ENCODE results near the gene TMEM183A.

The TMEM183A gene

DNA sequence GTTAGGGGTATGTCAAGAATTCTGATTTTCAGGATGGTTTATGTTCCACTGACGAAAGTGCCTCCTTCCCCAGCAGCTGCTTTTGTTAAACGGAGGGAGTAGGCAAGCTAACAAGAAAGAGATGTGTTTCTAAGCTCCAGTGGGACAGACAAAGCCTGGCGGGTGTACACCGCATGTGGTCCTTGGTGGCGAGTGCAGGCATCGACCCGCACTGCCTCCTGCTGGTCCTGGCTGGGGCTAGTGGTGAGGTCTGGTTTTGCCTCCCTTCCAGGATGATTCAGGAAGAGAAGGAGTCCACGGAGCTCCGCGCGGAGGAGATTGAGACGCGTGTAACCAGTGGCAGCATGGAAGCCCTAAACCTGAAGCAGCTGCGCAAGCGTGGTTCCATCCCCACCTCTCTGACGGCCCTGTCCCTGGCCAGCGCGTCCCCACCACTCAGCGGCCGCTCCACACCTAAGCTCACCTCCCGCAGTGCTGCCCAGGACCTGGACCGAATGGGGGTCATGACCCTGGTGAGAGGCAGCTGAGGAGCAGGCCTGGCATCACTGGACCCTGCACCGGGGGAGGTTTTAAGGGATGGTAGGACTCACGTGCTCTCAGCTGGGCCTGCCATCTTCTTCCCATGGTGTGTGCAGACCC is 48.1 kb downstream of the TMEM183A start:
- peaks cover 10% of the 10 kb centered on the region for H3K27me3 Mint-ChIP-seq
- H3K4me1 Mint-ChIP-seq (ENCODE audit: low read depth) = no peaks in the 10 kb centered on the region
- H3K36me3 Mint-ChIP-seq (ENCODE audit: low read depth) = no peaks in the 10 kb centered on the region
- no peaks in the 10 kb centered on the region for H3K9me3 Mint-ChIP-seq
- H3K4me3 Mint-ChIP-seq = no peak overlapping the region
- H3K27ac Mint-ChIP-seq = no peak overlapping the region

DNA sequence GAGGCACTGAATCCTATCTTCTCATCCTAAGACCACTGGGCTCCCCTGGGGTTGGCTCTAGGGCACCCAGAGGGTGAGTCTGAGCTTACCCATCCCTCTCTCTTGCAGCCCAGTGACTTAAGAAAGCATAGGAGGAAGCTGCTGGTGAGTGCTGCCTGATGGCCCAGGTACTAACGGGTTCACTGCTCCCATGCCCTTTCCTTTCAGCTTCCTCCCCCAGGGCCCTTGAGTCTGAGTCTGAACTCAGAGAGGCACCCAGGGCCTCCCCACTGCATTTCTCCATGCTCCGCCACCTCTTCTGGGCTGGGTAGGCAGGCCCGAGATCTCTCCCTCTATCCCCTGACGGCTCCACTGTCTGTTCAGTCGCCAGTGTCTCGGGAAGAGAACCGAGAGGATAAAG is 48.8 kb downstream of the TMEM183A start:
- Mint-ChIP-seq H3K27ac (no peak overlapping the region), H3K4me1 (ENCODE audit: low read depth) (no peaks in the 10 kb centered on the region), H3K27me3 (peaks cover 9% of the 10 kb centered on the region)

DNA sequence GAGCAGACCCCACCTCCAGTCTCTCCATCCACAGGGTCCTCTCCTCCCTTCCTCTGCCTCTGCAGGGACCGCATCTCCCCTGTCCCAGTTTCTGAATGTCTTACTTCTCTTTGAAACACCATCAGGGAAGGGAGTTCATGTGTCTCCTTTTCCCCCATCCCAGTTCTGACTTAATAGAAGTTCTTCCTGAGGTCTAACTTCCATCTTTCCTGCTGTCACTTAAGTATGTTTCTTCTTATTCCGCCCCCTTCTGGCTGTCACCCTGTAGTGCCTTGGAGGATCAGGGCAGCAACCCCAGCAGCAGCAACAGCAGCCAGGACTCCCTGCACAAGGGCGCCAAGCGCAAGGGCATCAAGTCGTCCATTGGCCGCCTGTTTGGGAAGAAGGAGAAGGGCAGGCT is 49.3 kb downstream of the TMEM183A start:
- Mint-ChIP-seq H3K9me3 (no peaks in the 10 kb centered on the region), H3K27ac (no peak overlapping the region), H3K4me3 (no peak overlapping the region), H3K27me3 (peaks cover 4% of the 10 kb centered on the region), H3K4me1 (ENCODE audit: low read depth) (no peaks in the 10 kb centered on the region), H3K36me3 (ENCODE audit: low read depth) (no peaks in the 10 kb centered on the region)

More for the DNA sequence above, 48.8 kb downstream of the TMEM183A start:
- Mint-ChIP-seq H3K9me3 (no peaks in the 10 kb centered on the region), H3K36me3 (ENCODE audit: low read depth) (no peaks in the 10 kb centered on the region), H3K4me3 (no peak overlapping the region)

- Mint-ChIP-seq H3K9me3 (no peaks in the 10 kb centered on the region), H3K27me3 (no peaks in the 10 kb centered on the region), H3K4me1 (ENCODE audit: low read depth) (no peaks in the 10 kb centered on the region), H3K27ac (no peak overlapping the region), H3K36me3 (ENCODE audit: low read depth) (no peaks in the 10 kb centered on the region), H3K4me3 (no peak overlapping the region)
Measured at GRCh38 chr1:203057911-203058675, 50.9 kb downstream of the TMEM183A start.

- Mint-ChIP-seq H3K4me3 (no peak overlapping the region), H3K4me1 (ENCODE audit: low read depth) (no peaks in the 10 kb centered on the region), H3K9me3 (no peaks in the 10 kb centered on the region), H3K27ac (no peak overlapping the region), H3K36me3 (ENCODE audit: low read depth) (no peaks in the 10 kb centered on the region), H3K27me3 (no peaks in the 10 kb centered on the region)
Measured at GRCh38 chr1:203058676-203058935, 51.4 kb downstream of the TMEM183A start.

GRCh38 chr1:203059485-203059884 is 52.3 kb downstream of the TMEM183A start:
- no peak overlapping the region for H3K4me3 Mint-ChIP-seq
- H3K4me1 Mint-ChIP-seq (ENCODE audit: low read depth) = no peaks in the 10 kb centered on the region
- no peaks in the 10 kb centered on the region for H3K9me3 Mint-ChIP-seq
- no peaks in the 10 kb centered on the region for H3K27me3 Mint-ChIP-seq
- no peak overlapping the region for H3K27ac Mint-ChIP-seq
- no peaks in the 10 kb centered on the region for H3K36me3 Mint-ChIP-seq (ENCODE audit: low read depth)

- no peaks in the 10 kb centered on the region for H3K9me3 Mint-ChIP-seq
- H3K4me1 Mint-ChIP-seq (ENCODE audit: low read depth) = no peaks in the 10 kb centered on the region
- H3K36me3 Mint-ChIP-seq (ENCODE audit: low read depth) = no peaks in the 10 kb centered on the region
- no peak overlapping the region for H3K27ac Mint-ChIP-seq
- H3K4me3 Mint-ChIP-seq = no peak overlapping the region
- H3K27me3 Mint-ChIP-seq = no peaks in the 10 kb centered on the region
Measured at GRCh38 chr1:203060115-203060514, 52.9 kb downstream of the TMEM183A start.

GRCh38 chr1:203063287-203063686 is 56.1 kb downstream of the TMEM183A start:
- no peaks in the 10 kb centered on the region for H3K4me1 Mint-ChIP-seq (ENCODE audit: low read depth)
- H3K9me3 Mint-ChIP-seq = no peaks in the 10 kb centered on the region
- H3K27ac Mint-ChIP-seq = no peak overlapping the region
- no peaks in the 10 kb centered on the region for H3K27me3 Mint-ChIP-seq
- H3K4me3 Mint-ChIP-seq = no peak overlapping the region
- H3K36me3 Mint-ChIP-seq (ENCODE audit: low read depth) = no peaks in the 10 kb centered on the region

GRCh38 chr1:203065191-203065590 is 58.0 kb downstream of the TMEM183A start:
- Mint-ChIP-seq H3K4me1 (ENCODE audit: low read depth) (no peaks in the 10 kb centered on the region), H3K27me3 (no peaks in the 10 kb centered on the region), H3K27ac (no peak overlapping the region)

DNA sequence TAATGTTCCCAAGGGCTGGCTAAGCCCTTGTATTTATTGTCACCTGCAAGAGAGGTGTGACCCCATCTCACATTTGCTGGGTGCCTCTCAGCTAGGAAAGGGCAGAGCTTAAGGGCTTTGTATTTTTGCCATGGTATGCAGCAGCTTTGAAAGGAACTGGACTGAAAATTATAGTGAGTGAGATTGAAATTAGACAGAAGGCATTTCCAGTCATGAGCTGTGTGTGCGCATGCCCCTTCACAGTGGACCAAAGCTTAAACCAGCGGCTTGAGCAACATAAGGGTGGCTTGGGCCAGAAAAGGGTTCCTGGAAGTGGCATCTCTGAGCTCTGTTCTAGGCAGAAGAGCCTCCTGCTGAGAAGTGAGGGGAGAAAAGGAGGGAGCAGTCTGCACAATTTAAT is 58.8 kb downstream of the TMEM183A start:
- no peak overlapping the region for H3K27ac Mint-ChIP-seq
- H3K9me3 Mint-ChIP-seq = no peaks in the 10 kb centered on the region
- H3K36me3 Mint-ChIP-seq (ENCODE audit: low read depth) = no peaks in the 10 kb centered on the region
- no peaks in the 10 kb centered on the region for H3K4me1 Mint-ChIP-seq (ENCODE audit: low read depth)
- H3K4me3 Mint-ChIP-seq = no peak overlapping the region
- H3K27me3 Mint-ChIP-seq = no peaks in the 10 kb centered on the region

More at GRCh38 chr1:203065191-203065590, 58.0 kb downstream of the TMEM183A start:
- Mint-ChIP-seq H3K4me3 (no peak overlapping the region), H3K9me3 (no peaks in the 10 kb centered on the region), H3K36me3 (ENCODE audit: low read depth) (no peaks in the 10 kb centered on the region)

DNA sequence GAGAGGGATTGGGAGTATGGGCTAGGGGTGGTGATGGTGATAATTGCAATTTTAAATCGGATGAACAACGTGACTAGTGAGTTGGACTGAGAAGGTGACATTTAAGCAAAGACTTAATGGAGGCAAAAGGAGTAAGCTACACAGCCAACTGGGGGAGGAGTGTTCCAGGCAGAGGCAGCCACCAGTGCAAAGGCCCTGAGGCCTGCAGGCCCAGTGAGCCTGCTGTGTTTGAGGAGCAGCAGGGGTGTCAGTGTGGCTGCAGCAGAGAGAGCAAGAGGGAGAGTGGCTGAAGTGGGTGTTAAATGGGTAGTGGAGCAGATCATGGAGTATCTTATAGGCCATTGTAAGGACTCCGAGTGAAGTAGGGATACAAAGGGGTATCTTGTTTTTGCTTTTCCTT is 59.8 kb downstream of the TMEM183A start:
- Mint-ChIP-seq H3K9me3 (no peaks in the 10 kb centered on the region), H3K27me3 (no peaks in the 10 kb centered on the region), H3K4me1 (ENCODE audit: low read depth) (no peaks in the 10 kb centered on the region), H3K4me3 (no peak overlapping the region), H3K27ac (no peak overlapping the region), H3K36me3 (ENCODE audit: low read depth) (no peaks in the 10 kb centered on the region)

- no peaks in the 10 kb centered on the region for H3K4me1 Mint-ChIP-seq (ENCODE audit: low read depth)
- H3K9me3 Mint-ChIP-seq = no peaks in the 10 kb centered on the region
- peaks cover 13% of the 10 kb centered on the region for H3K27me3 Mint-ChIP-seq
- no peak overlapping the region for H3K27ac Mint-ChIP-seq
- no peaks in the 10 kb centered on the region for H3K36me3 Mint-ChIP-seq (ENCODE audit: low read depth)
- H3K4me3 Mint-ChIP-seq = no peak overlapping the region
Measured at GRCh38 chr1:203069030-203069747, 62.0 kb downstream of the TMEM183A start.

DNA sequence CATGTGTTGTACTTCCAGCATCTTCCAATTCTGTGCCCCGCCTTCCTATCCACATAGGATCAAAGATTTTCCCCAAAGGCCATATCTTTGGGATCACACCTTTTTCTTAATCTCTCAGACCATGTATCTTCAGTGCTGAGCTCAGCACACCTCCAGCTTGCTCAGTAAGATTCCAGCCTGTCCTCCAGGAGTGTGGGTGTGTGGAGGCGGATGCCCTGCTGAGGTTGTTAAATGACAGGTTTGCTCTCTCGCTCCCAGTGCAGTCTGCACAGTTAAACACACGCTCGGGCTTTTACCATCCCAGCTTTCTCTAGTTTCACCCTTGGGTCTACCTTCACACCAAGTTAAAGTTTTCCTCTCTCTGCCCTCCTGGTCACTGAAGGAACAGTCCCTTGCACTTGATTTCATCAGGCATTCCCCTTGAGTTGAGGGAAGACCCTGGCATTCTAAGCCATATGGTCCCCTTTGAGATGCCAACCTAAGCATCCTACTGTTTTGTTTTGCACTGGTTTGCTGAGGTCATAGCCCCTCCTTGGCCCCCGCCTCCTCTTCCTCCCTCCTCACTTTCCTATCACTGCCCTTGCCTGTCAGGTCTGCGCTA is 64.9 kb downstream of the TMEM183A start:
- Mint-ChIP-seq H3K4me3 (no peak overlapping the region), H3K27me3 (peaks cover 29% of the 10 kb centered on the region), H3K9me3 (no peaks in the 10 kb centered on the region), H3K4me1 (ENCODE audit: low read depth) (peaks cover 5% of the 10 kb centered on the region), H3K27ac (no peak overlapping the region), H3K36me3 (ENCODE audit: low read depth) (no peaks in the 10 kb centered on the region)

DNA sequence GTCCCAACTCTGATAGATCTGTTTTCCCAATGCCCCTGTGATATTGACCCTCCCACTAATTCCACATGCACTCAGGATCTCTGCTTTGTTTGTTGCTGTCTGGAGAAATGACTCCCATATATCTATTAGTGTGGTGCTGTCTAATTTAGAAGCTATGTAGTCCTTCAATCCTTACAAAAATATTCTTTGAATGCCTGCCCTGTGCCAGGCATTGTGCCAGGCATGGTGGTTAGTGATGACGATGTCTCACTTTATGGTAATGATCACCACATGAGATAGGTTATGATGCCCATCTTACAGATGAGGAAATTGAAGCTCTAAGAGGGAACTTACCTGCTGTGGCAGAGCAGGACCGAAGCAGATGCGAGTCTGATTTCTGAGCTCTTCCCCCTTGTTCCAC is 65.7 kb downstream of the TMEM183A start:
- no peaks in the 10 kb centered on the region for H3K9me3 Mint-ChIP-seq
- H3K27ac Mint-ChIP-seq = no peak overlapping the region
- no peaks in the 10 kb centered on the region for H3K36me3 Mint-ChIP-seq (ENCODE audit: low read depth)
- no peak overlapping the region for H3K4me3 Mint-ChIP-seq
- H3K4me1 Mint-ChIP-seq (ENCODE audit: low read depth) = peaks cover 5% of the 10 kb centered on the region
- H3K27me3 Mint-ChIP-seq = peaks cover 30% of the 10 kb centered on the region

- no peak overlapping the region for H3K27ac Mint-ChIP-seq
- no peaks in the 10 kb centered on the region for H3K36me3 Mint-ChIP-seq (ENCODE audit: low read depth)
- H3K4me3 Mint-ChIP-seq = no peak overlapping the region
- peaks cover 33% of the 10 kb centered on the region for H3K27me3 Mint-ChIP-seq
- no peaks in the 10 kb centered on the region for H3K9me3 Mint-ChIP-seq
- H3K4me1 Mint-ChIP-seq (ENCODE audit: low read depth) = peaks cover 5% of the 10 kb centered on the region
Measured at GRCh38 chr1:203073469-203073868, 66.3 kb downstream of the TMEM183A start.

Measured in stimulated activated naive CD8-positive, alpha-beta T cell treated with anti-CD3 and anti-CD28 coated beads, Interleukin-15, Interleukin-2, amounts not matched to agents 100 ng/mL and 50 ng/mL, for 24 hours (primary cell).